Right ventricle myocardium superior (tissue), 1 donor: ENCODE measurements around the gene PLCB4. TPM values are rescaled to one million over a fixed set of nuclear protein-coding genes. Genes with fewer than 3 reads are reported as not detected.

Experiments
- ATAC-seq: fragments of 200-7000 bp; cut with Tn5 transposase; one replicate; pipeline ENCODE4 v1.9.1; 2020; ENCODE audit warnings: mild to moderate bottlenecking; ENCODE audit not compliant: poor library complexity
- DNase-seq: peaks from one replicate; pipeline ENCODE4 v3.0.0-alpha.2; 2020
- intact Hi-C: fragments of 100-400 bp; cut with DNase I; formaldehyde crosslinking; loops from one replicate; pipeline ENCODE4 v1.11.2; 2022
- total RNA-seq: library from RNA; stranded (reverse); fragmentation: NEBNext Ultra II Directional; extraction: Animal tissue kit (Norgen Biotek cat#: 25700); gene quantifications from one replicate; pipeline ENCODE4 v1.2.1, GENCODE V29; 2021
- donor health status: DM: no; HTN: yes; CAD: no; lungs with severe emphysema.

Gene PLCB4
- total RNA-seq, 1 donor from 2014 or later = 27.4 TPM

- no peak for ATAC-seq
- DNase-seq = no peak
- intact Hi-C loops = no loop called here
Measured at GRCh38 chr20:9422321-9423057, 353.6 kb downstream of the PLCB4 start.

- no peak for ATAC-seq
- intact Hi-C loops = no loop called here
Measured at GRCh38 chr20:9424551-9424950, 355.7 kb downstream of the PLCB4 start.

GRCh38 chr20:9427430-9428291, 358.8 kb downstream of the PLCB4 start:
- DNase-seq (no peak), ATAC-seq (no peak)
- intact Hi-C loops = no loop called here

More at GRCh38 chr20:9424551-9424950, 355.7 kb downstream of the PLCB4 start:
- DNase-seq = no peak

GRCh38 chr20:9428292-9428607, 359.4 kb downstream of the PLCB4 start:
- intact Hi-C loops = no loop called here
- DNase-seq = no peak
- no peak for ATAC-seq

GRCh38 chr20:9439806-9440205, 370.9 kb downstream of the PLCB4 start:
- no peak for DNase-seq
- intact Hi-C loops = no loop called here
- no peak for ATAC-seq

GRCh38 chr20:9440892-9441291, 372.0 kb downstream of the PLCB4 start:
- ATAC-seq (no peak), DNase-seq (no peak)
- intact Hi-C loops = no loop called here

- no peak for ATAC-seq
- no peak for DNase-seq
- intact Hi-C loops = no loop called here
Measured at GRCh38 chr20:9441948-9442347, 373.1 kb downstream of the PLCB4 start.

GRCh38 chr20:9442858-9443257, 374.0 kb downstream of the PLCB4 start:
- ATAC-seq = no peak

GRCh38 chr20:9444921-9445320, 376.0 kb downstream of the PLCB4 start:
- no peak for DNase-seq
- no peak for ATAC-seq
- intact Hi-C loops = no loop called here

More at GRCh38 chr20:9442858-9443257, 374.0 kb downstream of the PLCB4 start:
- intact Hi-C loops = no loop called here
- DNase-seq = no peak

- ATAC-seq (no peak), DNase-seq (no peak)
- intact Hi-C loops = no loop called here
Measured at GRCh38 chr20:9447182-9447581, 378.3 kb downstream of the PLCB4 start.

- DNase-seq = no peak
- intact Hi-C loops = no loop called here
- ATAC-seq = no peak
Measured at GRCh38 chr20:9453201-9453600, 384.3 kb downstream of the PLCB4 start.

- ATAC-seq = no peak
- intact Hi-C loops = no loop called here
- no peak for DNase-seq
Measured at GRCh38 chr20:9454791-9455190, 385.9 kb downstream of the PLCB4 start.

- no peak for DNase-seq
- no peak for ATAC-seq
- intact Hi-C loops = no loop called here
Measured at GRCh38 chr20:9457136-9457535, 388.2 kb downstream of the PLCB4 start.

- no peak for ATAC-seq
- DNase-seq = no peak
- intact Hi-C loops = no loop called here
Measured at GRCh38 chr20:9458138-9458796, 389.4 kb downstream of the PLCB4 start.

GRCh38 chr20:9460518-9460917, 391.6 kb downstream of the PLCB4 start:
- DNase-seq = no peak
- ATAC-seq = no peak
- intact Hi-C loops = no loop called here

- no peak for ATAC-seq
- intact Hi-C loops = no loop called here
- no peak for DNase-seq
Measured at GRCh38 chr20:9467995-9468394, 399.1 kb downstream of the PLCB4 start.

GRCh38 chr20:9474835-9475415, 406.0 kb downstream of the PLCB4 start:
- no peak for ATAC-seq
- intact Hi-C loops = no loop called here
- no peak for DNase-seq

GRCh38 chr20:9475456-9475855, 406.6 kb downstream of the PLCB4 start:
- intact Hi-C loops = no loop called here
- ATAC-seq = no peak

GRCh38 chr20:9476174-9476573, 407.3 kb downstream of the PLCB4 start:
- DNase-seq (no peak), ATAC-seq (no peak)
- intact Hi-C loops = no loop called here

More at GRCh38 chr20:9475456-9475855, 406.6 kb downstream of the PLCB4 start:
- no peak for DNase-seq
